K562 (cell line): Measurements from ENCODE around the gene DGCR2. TPM values are rescaled to one million over a fixed set of nuclear protein-coding genes. Genes with fewer than 3 reads are reported as not detected.
A peak's percentile ranks its signal among the peaks of the same experiment; 100 is the strongest.

Experiments used
- ADNP ChIP-seq: fragments of 200-800 bp; sonication (Bioruptor generic); IDR thresholded peaks from 2 replicates; pipeline ENCODE4 v1.6.1; 2016; ENCODE audit warnings: missing genetic modification characterization, missing compliant biosample characterization
- CLOCK ChIP-seq: fragments of 250-450 bp; sonication (Bioruptor Pico); IDR thresholded peaks from 2 replicates; pipeline ENCODE4 v1.4.0; 2020; ENCODE audit warnings: mild to moderate bottlenecking, moderate library complexity, borderline replicate concordance
- GATAD2A ChIP-seq: fragments of 450-650 bp; IDR thresholded peaks from 2 replicates; pipeline ENCODE4 v1.6.1; 2017
- GATAD2B ChIP-seq: fragments of 450-650 bp; IDR thresholded peaks from 2 replicates; pipeline ENCODE4 v1.6.1; 2017; ENCODE audit warnings: mild to moderate bottlenecking, borderline replicate concordance
- KDM1A ChIP-seq, 2 experiments: fragments of 450-650 bp; IDR thresholded peaks; 2 replicates each; pipeline ENCODE4 v1.6.1; 2016; ENCODE audit warnings: mild to moderate bottlenecking in 2 of 2
- MCM7 ChIP-seq, 2 experiments: fragments of 450-650 bp; IDR thresholded peaks; 2 replicates each; pipeline ENCODE4 v1.6.1; 2016 to 2018
- MLLT1 ChIP-seq, 2 experiments: fragments of 450-650 bp; IDR thresholded peaks; 2 replicates each; pipeline ENCODE4 v1.6.1; 2016
- NFE2L1 ChIP-seq: fragments of 450-650 bp; IDR thresholded peaks from 2 replicates; pipeline ENCODE4 v1.6.1; 2016; ENCODE audit warnings: missing genetic modification characterization, low read depth, mild to moderate bottlenecking, missing compliant biosample characterization, moderate library complexity, borderline replicate concordance
- NFYB ChIP-seq: IDR thresholded peaks from 2 replicates; pipeline ENCODE4 v1.6.1; 2011; ENCODE audit warnings: mild to moderate bottlenecking, moderate library complexity; ENCODE audit not compliant: insufficient read length; ENCODE audit errors: extremely low read depth
- PCBP1 ChIP-seq: fragments of 200-400 bp; formaldehyde crosslinking; IDR thresholded peaks from 2 replicates; pipeline ENCODE4 v1.6.1; 2018; ENCODE audit warnings: mild to moderate bottlenecking, low read depth, low read length; ENCODE audit not compliant: poor library complexity, severe bottlenecking
- PKNOX1 ChIP-seq: fragments of 450-650 bp; IDR thresholded peaks from 2 replicates; pipeline ENCODE4 v1.6.1; 2016
- POLR2B ChIP-seq: fragments of 450-650 bp; IDR thresholded peaks from 2 replicates; pipeline ENCODE4 v1.6.1; 2018; ENCODE audit warnings: low read depth; ENCODE audit not compliant: partially characterized antibody
- PTRF ChIP-seq: fragments of 450-650 bp; IDR thresholded peaks from 2 replicates; pipeline ENCODE4 v1.6.1; 2016; ENCODE audit warnings: mild to moderate bottlenecking, missing genetic modification characterization, missing compliant biosample characterization
- RUNX1 ChIP-seq: sonication (generic); IDR thresholded peaks from 2 replicates; pipeline ENCODE4 v1.6.1; 2016; ENCODE audit warnings: antibody characterized with exemption, low read depth
- SAP30 ChIP-seq: fragments of 200-600 bp; sonication (generic); IDR thresholded peaks from 2 replicates; pipeline ENCODE4 v1.6.1; 2012; ENCODE audit warnings: borderline replicate concordance, low read depth, mild to moderate bottlenecking, moderate library complexity, low read length, control low read depth, inconsistent platforms; ENCODE audit not compliant: insufficient read depth, poor library complexity, severe bottlenecking
- TAF1 ChIP-seq: IDR thresholded peaks from 2 replicates; pipeline ENCODE4 v1.6.1; 2011; ENCODE audit warnings: mild to moderate bottlenecking, low read length, moderate library complexity; ENCODE audit not compliant: insufficient read depth, control insufficient read depth, severe bottlenecking; ENCODE audit errors: extremely low read depth
- TCF7L2 ChIP-seq: fragments of 150-350 bp; IDR thresholded peaks from 2 replicates; pipeline ENCODE4 v1.6.1; 2016; ENCODE audit warnings: low read depth, mild to moderate bottlenecking, low read length, moderate library complexity
- TOE1 ChIP-seq, 2 experiments: fragments of 450-650 bp in 1 of 2; sonication (generic) in 1 of 2; formaldehyde crosslinking in 1 of 2; IDR thresholded peaks; 2 replicates each; pipeline versions ENCODE4 v1.7.1 to v1.8.0; 2016 to 2022; ENCODE audit warnings: borderline replicate concordance in 2 of 2, mild to moderate bottlenecking in 2 of 2, antibody characterized with exemption in 1 of 2, inconsistent platforms in 1 of 2, low read depth in 1 of 2, missing genetic modification reagents in 1 of 2, moderate library complexity in 1 of 2
- ZBTB7A ChIP-seq: IDR thresholded peaks from 2 replicates; pipeline ENCODE4 v1.6.1; 2011; ENCODE audit warnings: low read depth, mild to moderate bottlenecking, low read length, moderate library complexity, borderline replicate concordance; ENCODE audit not compliant: control insufficient read depth
- ZNF197 ChIP-seq: fragments of 200-800 bp; sonication (Bioruptor generic); IDR thresholded peaks from 2 replicates; pipeline ENCODE4 v1.6.1; 2016; ENCODE audit warnings: low read depth, missing genetic modification characterization, missing compliant biosample characterization
- ZNF3 ChIP-seq: fragments of 250-450 bp; sonication (Bioruptor Pico); IDR thresholded peaks from 2 replicates; pipeline ENCODE4 v1.5.0; 2021; ENCODE audit warnings: mild to moderate bottlenecking, moderate library complexity
- ZNF324 ChIP-seq: fragments of 250-450 bp; sonication (Bioruptor Pico); IDR thresholded peaks from 2 replicates; pipeline ENCODE4 v1.4.0; 2020; ENCODE audit warnings: mild to moderate bottlenecking
- ZNF668 ChIP-seq: fragments of 250-450 bp; sonication (Bioruptor Pico); IDR thresholded peaks from 2 replicates; pipeline ENCODE4 v1.8.0; 2022; ENCODE audit warnings: mild to moderate bottlenecking, inconsistent platforms
- polyA plus RNA-seq, 8 experiments: library from polyadenylated mRNA; depleted of rRNA in 4 of 8; stranded (reverse) in 5 of 8; unstranded in 3 of 8; fragments of >200 nt; fragmentation: Nextera tagmentation in 2 of 8; fragmentation: Illumina TruSeq in 1 of 8; extraction: Ambion mirVana in 2 of 8; extraction: Trizol in 1 of 8; gene quantifications; 2 replicates each; pipeline versions ENCODE4 v1.2.1 to v1.2.3, GENCODE V29; 2011 to 2014; ENCODE audit warnings: inconsistent platforms in 1 of 8, missing spikeins in 1 of 8
- total RNA-seq, 7 experiments: library from RNA; depleted of rRNA in 6 of 7; stranded (reverse); fragments of >200 nt in 6 of 7; fragmentation: Illumina TruSeq in 2 of 7; extraction: Trizol in 2 of 7; gene quantifications; 2 replicates each; pipeline versions ENCODE4 v1.2.1 to v1.2.3, GENCODE V29; 2011 to 2021; ENCODE audit warnings: low replicate concordance in 1 of 7

The DGCR2 gene
- total and polyA plus RNA-seq, 9 of the 15 experiments (the other 6 are each of a cell fraction or from before 2014, with no cell fraction given), result 0.69 to 101 (median 56.4) TPM

- TF ChIP-seq ZNF668 (CRISPR knock-in tag), result no peak
- peak; percentile 41; the same call in 1 of the 2 replicates for TF ChIP-seq ZBTB7A
- peak; percentile 92 for TF ChIP-seq PKNOX1
- TF ChIP-seq ZNF3 (CRISPR knock-in tag), result no peak
- TF ChIP-seq NFE2L1 (tag), result no peak
- TF ChIP-seq ZNF197 (CRISPR knock-in tag), result no peak
- peak; percentile 41; the same call in 1 of the 2 replicates for TF ChIP-seq TOE1 (IDR thresholded peaks at IDR 0.05; ENCODE audit: borderline replicate concordance)
- TF ChIP-seq TOE1 (CRISPR knock-in tag; IDR thresholded peaks at IDR 0.05; ENCODE audit: borderline replicate concordance, low read depth), result no peak
- no peak; a peak in 2 of 4 replicates for TF ChIP-seq MLLT1 (IDR thresholded peaks at IDR 0.05)
- no peak for TF ChIP-seq PCBP1
- no peak for TF ChIP-seq RUNX1
- peak; percentile 19; the same call in 1 of the 2 replicates for TF ChIP-seq GATAD2A
- TF ChIP-seq TAF1, result no peak
- peak; percentile 15 for TF ChIP-seq POLR2B
- no peak for TF ChIP-seq PTRF (tag)
- no peak for TF ChIP-seq KDM1A (IDR thresholded peaks at IDR 0.05)
- no peak for TF ChIP-seq TCF7L2
- no peak for TF ChIP-seq ZNF324 (CRISPR knock-in tag)
- TF ChIP-seq CLOCK (CRISPR knock-in tag), result no peak
- TF ChIP-seq ADNP (tag), result no peak
- TF ChIP-seq SAP30, result peak; percentile 25
- TF ChIP-seq NFYB, result no peak
- no peak for TF ChIP-seq GATAD2B
- TF ChIP-seq MCM7 (IDR thresholded peaks at IDR 0.05), result no peak
Observed at GRCh38 chr22:19122752-19123492, 710 bp upstream of the DGCR2 start (continued).
